Measurements from ENCODE around the gene IL17RC. TPM values are rescaled to one million over a fixed set of nuclear protein-coding genes. Genes with fewer than 3 reads are reported as not detected.
"Not testable (repeated sequence)": the region's sequence is repeated elsewhere in the genome, so short reads cannot be mapped to it uniquely, and the experiment has no call there.

The IL17RC gene
- total RNA-seq, 1 experiment from 2014 or later, result 6.8 TPM

DNA sequence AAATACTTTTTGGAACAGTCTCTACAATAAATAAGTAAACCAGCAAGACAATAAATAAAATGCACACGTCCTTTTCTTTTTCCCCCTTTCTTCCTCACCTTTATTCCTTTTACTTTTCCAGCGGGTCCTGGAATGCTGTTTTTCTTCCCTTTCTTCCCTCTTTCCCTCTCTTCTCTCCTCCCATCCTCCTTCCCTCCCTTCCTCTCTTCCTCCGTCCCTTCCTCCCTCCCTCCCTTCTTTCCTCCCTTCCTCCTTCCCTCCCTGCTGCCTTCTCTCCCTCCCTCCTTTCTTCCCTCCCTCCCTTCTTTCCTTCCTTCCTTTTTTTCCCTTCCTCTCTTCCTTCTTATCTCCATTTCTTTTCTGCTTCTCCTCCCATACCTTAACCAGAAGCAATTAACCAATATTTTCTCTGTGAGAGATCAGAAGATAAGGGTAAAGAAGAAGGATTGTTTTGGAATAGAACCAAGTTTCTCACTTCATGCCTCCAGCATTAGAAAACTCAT is 17.6 kb upstream of the IL17RC start:
- TF ChIP-seq, protein P1, sequence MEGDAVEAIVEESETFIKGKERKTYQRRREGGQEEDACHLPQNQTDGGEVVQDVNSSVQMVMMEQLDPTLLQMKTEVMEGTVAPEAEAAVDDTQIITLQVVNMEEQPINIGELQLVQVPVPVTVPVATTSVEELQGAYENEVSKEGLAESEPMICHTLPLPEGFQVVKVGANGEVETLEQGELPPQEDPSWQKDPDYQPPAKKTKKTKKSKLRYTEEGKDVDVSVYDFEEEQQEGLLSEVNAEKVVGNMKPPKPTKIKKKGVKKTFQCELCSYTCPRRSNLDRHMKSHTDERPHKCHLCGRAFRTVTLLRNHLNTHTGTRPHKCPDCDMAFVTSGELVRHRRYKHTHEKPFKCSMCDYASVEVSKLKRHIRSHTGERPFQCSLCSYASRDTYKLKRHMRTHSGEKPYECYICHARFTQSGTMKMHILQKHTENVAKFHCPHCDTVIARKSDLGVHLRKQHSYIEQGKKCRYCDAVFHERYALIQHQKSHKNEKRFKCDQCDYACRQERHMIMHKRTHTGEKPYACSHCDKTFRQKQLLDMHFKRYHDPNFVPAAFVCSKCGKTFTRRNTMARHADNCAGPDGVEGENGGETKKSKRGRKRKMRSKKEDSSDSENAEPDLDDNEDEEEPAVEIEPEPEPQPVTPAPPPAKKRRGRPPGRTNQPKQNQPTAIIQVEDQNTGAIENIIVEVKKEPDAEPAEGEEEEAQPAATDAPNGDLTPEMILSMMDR (conservative IDR thresholded peaks at IDR 0.05), result no peak
- Histone ChIP-seq H3K18ac (ENCODE audit: insufficient read length, low read depth, low read length) (no peak overlapping the region), H3K4me1 (ENCODE audit: insufficient read depth, low read length) (no peaks in the 10 kb centered on the region; the same call in 1 of the 2 replicates), H3T11ph (ENCODE audit: low read length) (no peak overlapping the region), H4K20me1 (ENCODE audit: control insufficient read depth, insufficient read depth, insufficient read length) (no peaks in the 10 kb centered on the region), H4K91ac (ENCODE audit: insufficient read length, low read depth, low read length) (no peak overlapping the region), H2BK5ac (ENCODE audit: insufficient read length, low read length) (no peak overlapping the region), H4K5ac (ENCODE audit: insufficient read length, low read depth, low read length) (no peak overlapping the region), H2BK120ac (ENCODE audit: low read depth, low read length, poor library complexity, severe bottlenecking) (no peak overlapping the region), H3K4me2 (ENCODE audit: insufficient read depth, insufficient read length, low read length) (no peak overlapping the region), H3K56ac (ENCODE audit: insufficient read length, low read depth, low read length) (no peak overlapping the region), H3K23me2 (ENCODE audit: insufficient read length, low read depth, low read length, poor library complexity, severe bottlenecking) (no peaks in the 10 kb centered on the region), H2BK15ac (ENCODE audit: low read depth, low read length) (no peak overlapping the region), H2BK12ac (ENCODE audit: insufficient read length, low read depth, low read length) (no peak overlapping the region), H4K8ac (replicated peaks; ENCODE audit: insufficient read length, low read depth, low read length) (no peak overlapping the region), H3K27ac (ENCODE audit: insufficient read length, low read depth, low read length) (no peak overlapping the region), H3K4ac (ENCODE audit: low read depth, low read length) (no peak overlapping the region), H3K14ac (ENCODE audit: insufficient read depth, low read length) (no peak overlapping the region), H2BK20ac (ENCODE audit: low read depth, low read length, poor library complexity, severe bottlenecking) (no peak overlapping the region), H3K9ac (ENCODE audit: extremely low read depth, insufficient read length, low read length) (no peak overlapping the region), H2AFZ (ENCODE audit: low read length) (no peak overlapping the region), H2AK5ac (ENCODE audit: insufficient read length, low read length) (no peak overlapping the region), H3K23ac (ENCODE audit: insufficient read length, low read depth, low read length) (no peak overlapping the region), H3K79me2 (ENCODE audit: insufficient read depth, low read length) (no peaks in the 10 kb centered on the region), H3K9me3 (ENCODE audit: control insufficient read depth, low read depth, low read length) (no peaks in the 10 kb centered on the region), H3K79me1 (ENCODE audit: insufficient read depth, low read depth, low read length, poor library complexity, severe bottlenecking) (no peaks in the 10 kb centered on the region), H3K27me3 (ENCODE audit: insufficient read depth, low read length) (no peaks in the 10 kb centered on the region)
- no CpG with 5 or more reads among the region's 3 CpGs for WGBS (ENCODE audit: extremely low coverage, insufficient read length, low lambda C conversion rate)
- Mint-ChIP-seq H3K27ac (no peak overlapping the region), H3K27me3 (ENCODE audit: low read depth) (no peaks in the 10 kb centered on the region), H3K4me1 (peaks cover 15 to 27% of the 10 kb centered on the region in 2 experiments), H3K9me3 (no peaks in the 10 kb centered on the region), H3K36me3 (ENCODE audit: insufficient read depth in 1 of 3, low read depth in 3 of 3) (peaks cover 3% of the 10 kb centered on the region in 3 experiments; a peak in 4 of 7 replicates), H3K4me3 (no peak overlapping the region; a peak in 1 of 5 replicates)
- DNase-seq, result no peak

DNA sequence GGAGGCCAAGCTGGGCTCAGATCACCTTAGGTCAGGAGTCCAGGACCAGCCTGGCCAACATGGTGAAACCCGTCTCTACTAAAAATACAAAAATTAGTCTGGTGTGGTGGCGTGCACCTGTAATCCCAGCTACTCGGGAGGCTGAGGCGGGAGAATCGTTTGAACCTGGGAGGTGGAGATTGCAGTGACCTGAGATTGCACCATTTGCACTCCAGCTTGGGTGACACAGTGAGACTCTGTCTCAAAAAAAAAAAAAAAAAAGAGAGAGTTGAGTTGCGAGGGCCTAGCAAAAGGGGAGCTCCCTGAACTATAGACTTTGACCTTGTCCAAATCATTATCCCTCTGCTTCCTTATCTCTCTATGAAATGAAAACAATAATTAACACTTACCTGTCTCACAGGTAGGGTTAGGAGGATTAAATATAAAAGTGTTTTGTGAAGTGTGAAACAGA is 15.9 kb upstream of the IL17RC start:
- not testable (repeated sequence) for H3K9ac ChIP-seq (ENCODE audit: extremely low read depth, insufficient read length, low read length); H3K4me2 ChIP-seq (ENCODE audit: insufficient read depth, insufficient read length, low read length); H3K9me3 Mint-ChIP-seq; H3K27ac ChIP-seq (ENCODE audit: insufficient read length, low read depth, low read length); DNase-seq; H2AFZ ChIP-seq (ENCODE audit: low read length); H3K4me3 Mint-ChIP-seq; H3K79me2 ChIP-seq (ENCODE audit: insufficient read depth, low read length); H2BK20ac ChIP-seq (ENCODE audit: low read depth, low read length, poor library complexity, severe bottlenecking); H4K8ac ChIP-seq (replicated peaks; ENCODE audit: insufficient read length, low read depth, low read length); H3K9me3 ChIP-seq (ENCODE audit: control insufficient read depth, low read depth, low read length); H3K79me1 ChIP-seq (ENCODE audit: insufficient read depth, low read depth, low read length, poor library complexity, severe bottlenecking); H3K4ac ChIP-seq (ENCODE audit: low read depth, low read length); H3K18ac ChIP-seq (ENCODE audit: insufficient read length, low read depth, low read length); H2BK12ac ChIP-seq (ENCODE audit: insufficient read length, low read depth, low read length); H4K5ac ChIP-seq (ENCODE audit: insufficient read length, low read depth, low read length); H2AK5ac ChIP-seq (ENCODE audit: insufficient read length, low read length); H3K27me3 Mint-ChIP-seq (ENCODE audit: low read depth); H4K20me1 ChIP-seq (ENCODE audit: control insufficient read depth, insufficient read depth, insufficient read length); H3T11ph ChIP-seq (ENCODE audit: low read length); H3K23me2 ChIP-seq (ENCODE audit: insufficient read length, low read depth, low read length, poor library complexity, severe bottlenecking); H2BK5ac ChIP-seq (ENCODE audit: insufficient read length, low read length); H3K4me1 ChIP-seq (ENCODE audit: insufficient read depth, low read length); H2BK15ac ChIP-seq (ENCODE audit: low read depth, low read length); H3K23ac ChIP-seq (ENCODE audit: insufficient read length, low read depth, low read length); H4K91ac ChIP-seq (ENCODE audit: insufficient read length, low read depth, low read length); H3K27me3 ChIP-seq (ENCODE audit: insufficient read depth, low read length); H2BK120ac ChIP-seq (ENCODE audit: low read depth, low read length, poor library complexity, severe bottlenecking); H3K36me3 Mint-ChIP-seq (ENCODE audit: insufficient read depth in 1 of 3, low read depth in 3 of 3); H3K14ac ChIP-seq (ENCODE audit: insufficient read depth, low read length); H3K27ac Mint-ChIP-seq; H3K56ac ChIP-seq (ENCODE audit: insufficient read length, low read depth, low read length)
- H3K4me1 Mint-ChIP-seq, result peaks cover 15 to 27% of the 10 kb centered on the region in 2 experiments
- WGBS (ENCODE audit: extremely low coverage, insufficient read length, low lambda C conversion rate), result no CpG with 5 or more reads among the region's 6 CpGs

All from H9 (cell line).